Measurements from ENCODE around the gene NSMCE3. TPM values are rescaled to one million over a fixed set of nuclear protein-coding genes. Genes with fewer than 3 reads are reported as not detected.

Gene NSMCE3
- total RNA-seq = 10.3 and 11.0 TPM in 2 replicates

GRCh38 chr15:29269485-29270168, at the start of gene NSMCE3:
Gene NSMCE3 (minus strand): TSS chr15:29269822. CDS start chr15:29269705, 117 bp downstream.

